ENCODE results near the gene CFP. TPM values are rescaled to one million over a fixed set of nuclear protein-coding genes. Genes with fewer than 3 reads are reported as not detected.

Gene CFP
- polyA plus RNA-seq, 2 of the 4 experiments (the other 2 are of a cell fraction) = 0.14 to 0.54 TPM

GRCh38 chrX:47587906-47588735, 41.6 kb downstream of the CFP start:
- H3K27ac ChIP-seq = no peak overlapping the region
- FAIRE-seq (no peak), DNase-seq (ENCODE audit: low read depth in 1 of 2, low spot score in 1 of 2) (no peak), ATAC-seq (no peak)
- no peaks in the 10 kb centered on the region for H3K9me3 ChIP-seq
- H3K4me1 ChIP-seq = no peaks in the 10 kb centered on the region
- ChIA-PET CTCF (no interaction called here), POLR2A (no interaction called here)
- no peak overlapping the region for H3K4me2 ChIP-seq
- H3K4me3 ChIP-seq = no peak overlapping the region
- TF ChIP-seq CHD4 (IDR thresholded peaks at IDR 0.05; ENCODE audit: borderline replicate concordance) (no peak), TP53 (CRISPR knock-in tag; IDR thresholded peaks at IDR 0.05) (no peak), HOXB5 (CRISPR knock-in tag; IDR thresholded peaks at IDR 0.05) (no peak), RAD21 (conservative IDR thresholded peaks at IDR 0.05 in 1 of 2, IDR thresholded peaks at IDR 0.05 in 1 of 2) (no peak), CHD2 (IDR thresholded peaks at IDR 0.05; ENCODE audit: low read length, partially characterized antibody) (no peak), HMGXB4 (CRISPR knock-in tag; IDR thresholded peaks at IDR 0.05; ENCODE audit: borderline replicate concordance) (no peak), REST (IDR thresholded peaks at IDR 0.05) (no peak), HEYL (CRISPR knock-in tag; IDR thresholded peaks at IDR 0.05) (no peak), KDM1A (IDR thresholded peaks at IDR 0.05; ENCODE audit: low read depth) (no peak), BHLHE40 (IDR thresholded peaks at IDR 0.05; ENCODE audit: low read depth, low read length) (no peak), EHF (CRISPR knock-in tag; IDR thresholded peaks at IDR 0.05) (no peak), E2F6 (IDR thresholded peaks at IDR 0.05; ENCODE audit: borderline replicate concordance, low read depth) (no peak), KDM5A (IDR thresholded peaks at IDR 0.05) (no peak), ZC3H11A (IDR thresholded peaks at IDR 0.05) (no peak), SMC3 (IDR thresholded peaks at IDR 0.05) (no peak), CEBPB (IDR thresholded peaks at IDR 0.05) (no peak), PHF8 (IDR thresholded peaks at IDR 0.05; ENCODE audit: borderline replicate concordance, low read depth) (no peak), ESRRA (IDR thresholded peaks at IDR 0.05; ENCODE audit: borderline replicate concordance, low read length) (no peak)
- 69% methylated on average over 6 of the region's 16 CpGs for WGBS (ENCODE audit: missing lambda C conversion rate)

- 56% methylated on average over 3 of the region's 4 CpGs for WGBS (ENCODE audit: missing lambda C conversion rate)
- H3K4me1 ChIP-seq = no peaks in the 10 kb centered on the region
- TF ChIP-seq PBX3 (IDR thresholded peaks at IDR 0.05) (no peak), SREBF2 (IDR thresholded peaks at IDR 0.05) (no peak), HOXB13 (CRISPR knock-in tag; IDR thresholded peaks at IDR 0.05; ENCODE audit: low read depth) (no peak), POLR2AphosphoS2 (conservative IDR thresholded peaks at IDR 0.05; ENCODE audit: low read length) (no peak), MAFK (IDR thresholded peaks at IDR 0.05; ENCODE audit: partially characterized antibody) (no peak), KDM5A (IDR thresholded peaks at IDR 0.05) (no peak), HOXB5 (CRISPR knock-in tag; IDR thresholded peaks at IDR 0.05) (no peak), CBX2 (IDR thresholded peaks at IDR 0.05; ENCODE audit: borderline replicate concordance, low read depth) (no peak), ZNF302 (CRISPR knock-in tag; IDR thresholded peaks at IDR 0.05) (no peak), ZC3H11A (IDR thresholded peaks at IDR 0.05) (no peak), NPAS2 (CRISPR knock-in tag; IDR thresholded peaks at IDR 0.05; ENCODE audit: borderline replicate concordance) (no peak), CHD2 (IDR thresholded peaks at IDR 0.05; ENCODE audit: low read length, partially characterized antibody) (no peak), MAZ (IDR thresholded peaks at IDR 0.05; ENCODE audit: borderline replicate concordance, low read depth, low read length) (no peak)
- no peak overlapping the region for H3K4me2 ChIP-seq
- FAIRE-seq (no peak), ATAC-seq (no peak), DNase-seq (ENCODE audit: low read depth in 1 of 2, low spot score in 1 of 2) (no peak)
- ChIA-PET CTCF (interaction anchor here (1.3 kb wide), 1 partner anchor 12 kb away, joined by 4 read pairs; no protein-coding TSS in a partner anchor), POLR2A (no interaction called here)
- no peaks in the 10 kb centered on the region for H3K9me3 ChIP-seq
- H3K27ac ChIP-seq = no peak overlapping the region
- no peak overlapping the region for H3K4me3 ChIP-seq
Measured at GRCh38 chrX:47587091-47587891, 42.4 kb downstream of the CFP start.

Data from A549 (cell line).